NCI-H2227 (cell line): ENCODE results near the gene SMYD4.

Source experiments
- DNase-seq: peaks from one replicate; lab custom pipeline; 2025; ENCODE audit not compliant: unreplicated experiment; lab: John Stamatoyannopoulos, UW

Gene SMYD4

DNA sequence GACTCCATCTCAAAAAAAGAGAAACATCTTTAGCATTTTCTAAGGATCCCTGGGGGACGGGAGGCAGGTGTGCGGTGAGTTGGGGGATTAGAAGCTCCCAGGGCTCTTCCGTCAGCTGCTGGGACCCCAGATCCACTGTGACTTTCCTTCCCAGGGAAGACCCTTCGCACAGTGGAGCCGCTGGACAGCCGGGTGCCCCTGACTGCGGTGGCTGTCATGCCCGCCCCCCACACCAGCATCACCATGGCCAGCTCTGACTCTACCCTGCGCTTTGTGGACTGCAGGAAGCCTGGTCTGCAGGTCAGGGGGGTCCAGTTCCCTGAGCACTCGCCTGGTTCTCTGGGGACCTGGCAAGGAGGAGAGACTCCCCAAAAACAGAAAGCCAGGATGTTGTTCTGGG, 94.3 kb downstream of the SMYD4 start:
- no peak for DNase-seq

DNA sequence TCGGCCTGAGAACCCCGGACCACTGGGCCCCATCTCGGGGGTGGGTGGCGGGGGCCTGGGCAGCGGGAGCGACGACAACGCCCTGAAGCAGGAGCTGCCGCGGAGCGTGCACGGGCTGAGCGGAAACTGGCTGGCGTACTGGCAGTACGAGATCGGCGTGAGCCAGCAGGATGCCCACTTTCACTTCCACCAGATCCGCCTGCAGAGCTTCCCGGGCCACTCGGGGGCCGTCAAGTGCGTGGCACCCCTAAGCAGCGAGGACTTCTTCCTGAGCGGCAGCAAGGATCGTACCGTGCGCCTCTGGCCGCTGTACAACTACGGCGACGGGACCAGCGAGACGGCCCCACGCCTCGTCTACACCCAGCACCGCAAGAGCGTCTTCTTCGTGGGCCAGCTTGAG, 95.9 kb downstream of the SMYD4 start:
- no peak for DNase-seq

DNA sequence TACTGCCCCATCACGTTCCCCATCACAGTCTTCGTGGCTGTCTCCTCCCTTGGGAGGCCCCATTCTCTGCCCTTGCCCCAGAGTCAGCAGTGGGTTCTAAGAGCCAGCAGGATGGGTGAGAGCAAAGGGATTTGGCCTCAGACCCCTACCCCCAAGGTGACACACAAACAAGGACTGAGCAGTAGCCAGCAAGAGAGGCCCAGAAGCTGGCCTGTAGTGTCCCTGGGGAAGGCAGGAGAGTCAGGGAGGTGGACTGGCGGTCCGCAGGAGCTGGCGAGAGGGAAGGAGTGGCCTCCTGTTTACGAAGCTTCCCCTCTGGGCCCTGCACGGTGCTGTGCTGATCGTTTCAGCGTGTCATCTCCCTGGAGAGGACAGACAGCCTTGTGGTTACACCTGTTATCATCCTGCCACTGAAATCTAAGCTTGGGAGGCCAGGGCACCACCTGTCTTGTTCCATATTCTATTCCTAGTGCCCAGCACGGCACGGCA, 96.8 kb downstream of the SMYD4 start:
- no peak for DNase-seq

DNA sequence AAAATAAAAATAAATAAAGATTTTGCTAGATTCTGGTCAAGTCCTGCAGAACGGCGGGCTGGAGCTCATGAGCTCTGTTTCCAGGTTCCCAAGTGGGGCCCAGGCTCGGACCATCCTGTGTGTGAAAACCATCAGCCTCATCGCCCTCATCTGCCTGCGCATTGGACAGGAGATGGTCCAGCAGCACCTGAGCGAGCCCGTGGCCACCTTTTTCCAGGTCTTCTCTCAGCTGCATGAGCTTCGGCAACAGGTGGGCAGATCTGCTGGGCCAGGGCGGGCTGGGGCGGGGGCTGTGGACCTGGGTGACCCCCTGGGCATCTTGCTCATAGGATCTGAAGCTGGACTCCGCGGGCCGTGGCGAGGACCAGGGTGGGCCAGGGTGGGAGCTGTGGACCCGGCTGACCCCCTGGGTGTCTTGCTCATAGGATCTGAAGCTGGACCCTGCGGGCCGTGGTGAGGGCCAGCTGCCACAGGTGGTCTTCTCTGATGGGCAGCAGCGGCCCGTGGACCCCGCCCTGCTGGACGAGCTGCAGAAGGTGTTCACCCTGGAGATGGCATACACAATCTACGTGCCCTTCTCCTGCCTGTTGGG, 97.4 kb downstream of the SMYD4 start:
- DNase-seq, result no peak

DNA sequence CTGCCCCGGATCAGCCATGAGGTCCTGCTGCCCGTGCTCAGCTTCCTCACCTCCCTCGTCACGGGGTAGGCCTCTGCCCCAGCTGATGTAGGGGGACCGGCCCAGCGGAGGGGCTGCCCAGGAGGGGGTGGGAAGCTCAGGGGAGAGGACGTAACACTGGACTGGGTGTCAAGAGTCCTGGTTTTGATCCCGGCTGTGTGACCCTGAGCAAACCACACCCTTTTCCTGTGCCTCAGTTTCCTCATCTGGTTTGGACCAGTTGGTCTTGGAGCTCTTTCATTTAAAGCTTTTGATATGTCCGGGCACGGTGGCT, 98.6 kb downstream of the SMYD4 start:
- DNase-seq, result no peak

DNA sequence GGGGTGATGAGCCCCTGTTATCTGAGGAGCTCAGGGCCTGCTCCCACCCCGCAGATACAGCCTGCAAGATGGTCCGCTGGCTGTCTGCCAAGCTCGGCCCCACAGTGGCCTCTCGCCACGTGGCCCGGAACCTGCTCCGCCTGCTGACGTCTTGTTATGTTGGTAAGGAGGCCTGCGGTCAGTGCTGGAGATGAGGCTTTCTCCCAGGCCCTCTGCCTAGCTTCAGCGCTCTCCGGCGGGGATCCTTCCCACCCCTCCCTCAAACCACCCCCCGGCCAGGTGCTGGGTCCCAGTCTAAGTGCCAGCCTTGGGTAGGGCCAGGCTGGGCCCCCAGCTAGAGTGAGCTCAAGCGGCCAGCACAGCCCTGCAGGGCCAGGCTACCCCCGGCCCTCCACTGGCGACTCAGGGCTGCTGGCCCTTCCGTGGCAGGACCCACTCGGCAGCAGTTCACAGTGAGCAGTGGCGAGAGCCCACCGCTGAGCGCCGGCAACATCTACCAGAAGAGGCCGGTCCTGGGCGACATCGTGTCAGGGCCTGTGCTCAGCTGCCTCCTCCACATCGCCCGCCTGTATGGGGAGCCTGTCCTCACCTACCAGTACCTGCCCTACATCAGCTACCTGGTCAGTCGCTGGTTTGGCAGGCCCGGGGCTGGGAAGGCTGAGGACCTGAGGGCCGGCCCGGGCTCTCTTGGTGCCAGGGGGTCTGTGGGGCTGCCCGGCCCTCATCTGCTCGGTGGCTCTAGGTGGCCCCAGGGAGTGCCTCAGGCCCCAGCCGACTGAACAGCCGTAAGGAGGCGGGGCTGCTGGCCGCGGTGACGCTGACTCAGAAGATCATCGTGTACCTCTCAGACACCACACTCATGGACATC, 99.1 kb downstream of the SMYD4 start:
- peak; percentile 70 for DNase-seq

DNA sequence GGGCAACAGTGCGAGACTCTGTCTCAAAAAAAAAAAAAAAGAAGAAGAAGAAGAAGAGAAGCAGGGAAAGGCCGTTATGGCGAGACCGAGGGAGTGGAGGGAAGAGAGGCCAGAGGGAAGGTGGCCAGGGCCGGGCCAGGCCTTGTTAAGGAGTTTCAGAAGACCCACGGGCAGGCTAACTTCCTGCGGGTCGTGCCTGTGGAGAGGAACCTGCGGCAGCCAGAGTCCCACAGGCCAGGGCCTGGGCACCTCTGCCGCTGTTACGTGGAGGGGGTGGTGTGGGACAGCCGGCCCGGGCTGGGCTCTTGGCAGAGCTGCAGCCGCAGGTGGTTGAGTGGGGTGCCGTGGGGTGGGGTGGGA, 99.8 kb downstream of the SMYD4 start:
- DNase-seq, result no peak
